Tibial nerve (tissue), 3 donors: Measurements from ENCODE around the gene TMCO5A.

Source experiments
- CTCF ChIP-seq, 5 experiments: fragments of 200-600 bp in 3 of 5; fragments of 450-650 bp in 2 of 5; sonication (generic) in 3 of 5; IDR thresholded peaks; one replicate each; pipeline ENCODE4 v1.5.1; 2016 to 2019; ENCODE audit warnings: antibody characterized with exemption in 5 of 5, mild to moderate bottlenecking in 3 of 5, moderate library complexity in 2 of 5
- POLR2A ChIP-seq, 2 donors: fragments of 450-650 bp; IDR thresholded peaks; one replicate each; pipeline ENCODE4 v1.6.1; 2017; ENCODE audit warnings: antibody characterized with exemption in 2 of 2, mild to moderate bottlenecking in 2 of 2, moderate library complexity in 2 of 2

GRCh38 chr15:37978231-37978630, 43.8 kb downstream of the TMCO5A start:
- no peak for TF ChIP-seq CTCF (IDR thresholded peaks at IDR 0.05)
- no peak for TF ChIP-seq POLR2A (IDR thresholded peaks at IDR 0.05)
